OCI-LY3 (cell line): ENCODE results near the gene ATRAID.

ENCODE experiments used
- CTCF ChIP-seq: fragments of 200-600, 300-600 bp; sonication (generic); IDR thresholded peaks from 2 replicates; pipeline ENCODE4 v1.5.1; 2014; ENCODE audit warnings: antibody characterized with exemption, low read length, low read depth
- EZH2phosphoT487 ChIP-seq: fragments of 200-600 bp; shearing (Covaris generic); IDR thresholded peaks from 2 replicates; pipeline ENCODE4 v1.6.1; 2018; ENCODE audit warnings: antibody characterized with exemption, mixed run types, low read depth

- TF ChIP-seq CTCF, result peak; percentile 14; the same call in 1 of the 2 replicates
- no peak for TF ChIP-seq EZH2phosphoT487
Measured at GRCh38 chr2:27264753-27265535, 53.1 kb downstream of the ATRAID start.
